NCI-H1417 (cell line): ENCODE data around the gene TNFAIP8.
A peak's percentile ranks its signal among the peaks of the same experiment; 100 is the strongest.

Source experiments
- DNase-seq, 3 experiments: peaks; one replicate each; lab custom pipeline; 2025; lab: John Stamatoyannopoulos, UW

Gene TNFAIP8

GRCh38 chr5:119355685-119356611 lies at the start of gene TNFAIP8:
Gene TNFAIP8 (plus strand): TSS chr5:119356019. CDS start chr5:119356091, 72 bp downstream.
- no peak for DNase-seq

GRCh38 chr5:119307170-119307569 lies 48.6 kb upstream of the TNFAIP8 start:
- no peak for DNase-seq

GRCh38 chr5:119309326-119309725 lies 46.5 kb upstream of the TNFAIP8 start:
- no peak for DNase-seq

DNA sequence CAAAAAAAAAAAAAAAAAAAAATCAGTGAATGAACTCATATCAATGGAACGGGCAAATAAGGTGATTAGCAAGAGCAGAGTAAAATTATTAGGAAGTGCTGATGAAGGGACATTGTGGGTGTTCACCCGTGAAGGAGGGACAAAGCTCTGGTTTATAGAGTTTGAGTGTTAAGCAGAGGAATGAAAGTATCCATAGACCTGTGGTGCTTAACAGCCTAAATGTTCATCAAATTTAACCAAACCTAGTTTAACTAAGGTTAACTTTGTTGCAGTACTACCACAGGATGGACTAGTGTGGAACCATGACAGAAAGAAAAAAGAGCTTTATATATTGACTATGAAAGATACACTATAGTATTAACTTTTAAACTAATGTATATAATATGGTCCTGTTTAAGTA lies 44.1 kb upstream of the TNFAIP8 start:
- DNase-seq = no peak

DNA sequence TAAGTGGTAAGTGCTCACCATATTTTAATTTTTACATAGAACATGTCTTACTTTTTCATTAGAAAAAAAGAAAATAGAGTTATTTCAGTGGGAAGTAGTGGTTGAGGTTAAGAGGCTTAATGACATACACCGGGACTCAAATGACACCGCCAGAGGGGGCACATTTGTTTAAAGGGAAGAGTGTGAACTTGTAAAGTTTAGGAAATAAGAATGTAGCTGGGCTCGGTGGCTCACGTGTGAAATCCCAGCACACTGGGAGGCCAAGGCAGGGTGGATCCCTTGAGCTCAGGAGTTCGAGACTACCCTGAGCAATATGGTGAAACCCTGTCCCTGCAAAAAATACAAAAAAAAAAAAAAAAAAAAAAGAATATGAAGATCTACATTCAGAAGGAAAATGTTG lies 43.4 kb upstream of the TNFAIP8 start:
- DNase-seq = no peak

- no peak for DNase-seq
Observed at GRCh38 chr5:119313197-119313596, 42.6 kb upstream of the TNFAIP8 start.

GRCh38 chr5:119313658-119314605 lies 41.9 kb upstream of the TNFAIP8 start:
- no peak for DNase-seq

- DNase-seq = no peak
Observed at GRCh38 chr5:119315516-119315949, 40.3 kb upstream of the TNFAIP8 start.

- DNase-seq = no peak
Observed at GRCh38 chr5:119316086-119316485, 39.7 kb upstream of the TNFAIP8 start.

- no peak for DNase-seq
Observed at GRCh38 chr5:119316906-119317305, 38.9 kb upstream of the TNFAIP8 start.

GRCh38 chr5:119318256-119318894 lies 37.4 kb upstream of the TNFAIP8 start:
- DNase-seq = no peak

DNA sequence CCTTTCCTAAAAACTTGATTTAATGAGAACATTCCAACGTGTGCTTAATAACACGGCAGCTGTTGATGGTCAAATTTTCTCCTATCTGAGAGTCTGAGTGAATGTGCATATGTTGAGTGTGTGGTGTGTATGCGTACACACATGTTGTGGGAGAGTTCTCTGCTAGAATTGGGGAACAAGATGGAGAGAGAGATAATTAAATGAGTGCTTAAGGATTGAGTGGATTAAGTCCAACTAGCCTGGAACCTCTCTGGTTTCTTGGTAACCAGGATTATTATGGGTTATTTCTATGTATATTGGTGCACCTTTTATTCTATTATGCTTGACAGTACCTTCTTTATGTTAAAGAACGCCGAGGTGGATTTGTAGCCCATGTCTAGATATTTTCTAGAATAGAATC lies 36.4 kb upstream of the TNFAIP8 start:
- DNase-seq = no peak

DNA sequence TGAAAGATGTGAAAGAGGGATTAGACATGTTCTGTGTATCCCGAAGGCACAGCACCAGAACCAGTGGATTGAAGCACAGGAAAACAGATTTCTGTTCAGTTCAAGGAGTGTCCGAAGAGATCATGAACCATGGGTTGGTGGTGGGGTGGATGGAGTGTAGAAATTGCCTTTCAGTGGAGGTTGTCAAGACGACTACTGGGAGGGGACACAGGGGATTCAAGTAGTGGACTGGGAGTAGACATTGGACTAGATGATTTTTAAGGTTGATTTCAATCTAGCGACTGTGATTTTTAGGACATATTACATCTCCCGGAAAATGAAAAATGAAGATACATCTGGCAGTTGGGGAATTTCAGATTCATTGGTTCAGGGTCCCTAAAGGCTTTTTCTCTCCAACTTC lies 35.9 kb upstream of the TNFAIP8 start:
- no peak for DNase-seq

- DNase-seq = no peak
Observed at GRCh38 chr5:119321569-119322311, 34.1 kb upstream of the TNFAIP8 start.

DNA sequence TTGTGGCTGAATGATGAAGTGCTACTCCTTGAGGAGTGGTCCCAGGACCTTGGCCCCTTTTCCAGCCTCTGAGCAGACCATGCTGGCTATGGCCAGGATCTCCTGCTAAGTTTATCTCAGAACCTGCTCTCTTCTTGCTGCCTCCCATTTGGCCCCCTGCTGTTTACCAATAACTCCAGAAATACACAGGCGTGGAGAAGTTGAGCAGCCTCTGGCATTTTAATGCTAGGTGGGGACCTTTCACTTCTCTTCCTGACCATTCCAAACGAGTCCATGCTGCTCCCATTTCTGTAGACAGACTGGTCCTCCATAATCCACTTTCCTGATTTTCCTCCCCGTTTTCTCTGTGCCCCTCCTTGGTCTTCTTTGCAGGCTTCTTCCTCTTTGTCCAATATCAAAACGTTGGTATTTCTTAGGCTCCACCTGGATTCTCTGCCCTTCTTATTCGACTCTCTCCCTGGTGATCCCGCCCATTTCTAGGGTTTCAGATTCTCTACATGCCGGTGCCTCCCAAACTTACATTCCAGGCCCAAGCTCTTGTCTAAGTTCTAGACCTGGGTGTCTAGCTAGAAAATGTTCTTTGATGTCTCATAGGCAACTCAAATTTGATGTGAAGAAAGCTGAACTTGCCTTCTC lies 33.4 kb upstream of the TNFAIP8 start:
- DNase-seq = no peak

GRCh38 chr5:119322948-119323537 lies 32.8 kb upstream of the TNFAIP8 start:
- DNase-seq = peak in 1 of 3 experiments; percentile 26

GRCh38 chr5:119323601-119324000 lies 32.2 kb upstream of the TNFAIP8 start:
- DNase-seq = peak; percentile 14 to 82 (median 29)

GRCh38 chr5:119324842-119325241 lies 31.0 kb upstream of the TNFAIP8 start:
- DNase-seq = no peak

GRCh38 chr5:119327018-119327417 lies 28.8 kb upstream of the TNFAIP8 start:
- DNase-seq = no peak
